ENCODE data around the gene PLLP. TPM values are rescaled to one million over a fixed set of nuclear protein-coding genes. Genes with fewer than 3 reads are reported as not detected.

PLLP gene
- total and polyA plus RNA-seq, 9 of the 15 experiments (the other 6 are each of a cell fraction or from before 2014, with no cell fraction given): 0.09 to 0.96 (median 0.27) TPM

DNA sequence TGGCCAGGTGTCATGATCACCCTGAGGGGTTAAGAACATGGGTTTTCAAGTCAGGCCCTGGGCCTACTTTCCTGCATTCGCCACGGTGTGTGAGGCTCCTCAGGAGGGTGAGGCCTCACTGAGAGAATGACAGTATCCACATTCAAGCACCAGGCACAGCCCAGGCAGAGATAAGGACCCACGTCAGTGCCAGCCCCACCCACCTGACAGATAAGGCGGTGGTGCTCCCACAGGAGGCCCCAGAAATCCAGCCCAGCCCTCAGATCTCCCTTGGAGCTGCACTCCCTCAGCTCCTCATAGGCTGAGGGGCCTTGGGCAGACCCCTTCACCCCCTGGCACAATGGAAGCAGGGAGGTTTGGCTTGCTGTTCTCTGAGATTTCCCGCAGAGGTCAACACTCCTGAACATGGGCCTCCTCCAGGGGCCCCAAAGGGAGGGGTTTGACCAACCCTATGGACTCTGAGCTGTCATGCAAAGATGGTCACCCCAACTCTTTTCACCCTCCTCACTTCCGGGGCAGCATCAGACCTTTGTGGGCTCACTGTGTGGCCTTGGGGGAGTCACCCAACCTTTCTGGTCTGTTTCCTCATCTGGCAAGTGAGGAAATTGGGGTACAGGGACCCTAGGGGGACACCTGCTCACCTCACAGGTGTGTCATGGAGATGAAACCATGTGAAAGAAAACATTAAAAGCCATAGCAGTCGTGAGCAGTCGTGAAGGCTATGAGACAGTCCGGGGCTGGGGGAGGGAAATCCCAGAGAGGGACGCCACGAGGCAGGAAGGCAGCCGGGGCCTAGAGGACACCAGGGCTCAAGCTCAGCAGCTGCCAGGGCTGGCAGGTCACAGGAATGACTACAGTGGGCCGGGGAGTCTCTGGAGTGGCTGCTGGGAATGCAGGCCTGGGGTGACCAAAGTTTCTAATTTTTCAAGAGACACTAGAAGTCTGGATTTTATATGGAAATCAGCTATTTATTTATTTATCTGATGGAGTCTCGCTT, 15.4 kb downstream of the PLLP start (continued):
- TF ChIP-seq ZNF507 (tag; conservative IDR thresholded peaks at IDR 0.05): no peak
- TF ChIP-seq PML (IDR thresholded peaks at IDR 0.05; ENCODE audit: low read length): no peak
- no peak for TF ChIP-seq ZFPM2 (CRISPR knock-in tag; IDR thresholded peaks at IDR 0.05)
- peak; percentile 46 for TF ChIP-seq RBM25 (IDR thresholded peaks at IDR 0.05; ENCODE audit: low read depth, low read length, severe bottlenecking)
- no peak for TF ChIP-seq RBM22 (IDR thresholded peaks at IDR 0.05; ENCODE audit: low read depth, low read length, poor library complexity, severe bottlenecking)
- TF ChIP-seq L3MBTL2 (IDR thresholded peaks at IDR 0.05): peak; percentile 57; the same call in 1 of the 2 replicates
- no peak for TF ChIP-seq RFX1 (IDR thresholded peaks at IDR 0.05)
- TF ChIP-seq, protein P1, sequence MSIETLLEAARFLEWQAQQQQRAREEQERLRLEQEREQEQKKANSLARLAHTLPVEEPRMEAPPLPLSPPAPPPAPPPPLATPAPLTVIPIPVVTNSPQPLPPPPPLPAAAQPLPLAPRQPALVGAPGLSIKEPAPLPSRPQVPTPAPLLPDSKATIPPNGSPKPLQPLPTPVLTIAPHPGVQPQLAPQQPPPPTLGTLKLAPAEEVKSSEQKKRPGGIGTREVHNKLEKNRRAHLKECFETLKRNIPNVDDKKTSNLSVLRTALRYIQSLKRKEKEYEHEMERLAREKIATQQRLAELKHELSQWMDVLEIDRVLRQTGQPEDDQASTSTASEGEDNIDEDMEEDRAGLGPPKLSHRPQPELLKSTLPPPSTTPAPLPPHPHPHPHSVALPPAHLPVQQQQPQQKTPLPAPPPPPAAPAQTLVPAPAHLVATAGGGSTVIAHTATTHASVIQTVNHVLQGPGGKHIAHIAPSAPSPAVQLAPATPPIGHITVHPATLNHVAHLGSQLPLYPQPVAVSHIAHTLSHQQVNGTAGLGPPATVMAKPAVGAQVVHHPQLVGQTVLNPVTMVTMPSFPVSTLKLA (conservative IDR thresholded peaks at IDR 0.05): peak in 1 of 2 experiments; percentile 57; a peak in 2 of 4 replicates
- TF ChIP-seq HNRNPH1 (optimal IDR thresholded peaks at IDR 0.05; ENCODE audit: low read depth, low read length): no peak
- TF ChIP-seq CBX1 (IDR thresholded peaks at IDR 0.05; ENCODE audit: low read depth): no peak
- TF ChIP-seq CBX2 (IDR thresholded peaks at IDR 0.05; ENCODE audit: insufficient read depth, low read length, poor library complexity, severe bottlenecking): no peak
- TF ChIP-seq SIX5 (IDR thresholded peaks at IDR 0.05; ENCODE audit: borderline replicate concordance in 1 of 2, insufficient read depth in 1 of 2, low read depth in 1 of 2, low read length in 2 of 2): no peak
- no peak for TF ChIP-seq NELFE (IDR thresholded peaks at IDR 0.05; ENCODE audit: insufficient read depth, insufficient read length)
- TF ChIP-seq MXI1 (IDR thresholded peaks at IDR 0.05; ENCODE audit: low read depth, low read length): no peak
- TF ChIP-seq ESRRA (IDR thresholded peaks at IDR 0.05; ENCODE audit: borderline replicate concordance, low read depth): no peak; the same call in 1 of the 2 replicates
- no peak for TF ChIP-seq CEBPB (tag; IDR thresholded peaks at IDR 0.05)
- peak; percentile 73 for TF ChIP-seq ARID1B (IDR thresholded peaks at IDR 0.05)
- TF ChIP-seq, protein P2, sequence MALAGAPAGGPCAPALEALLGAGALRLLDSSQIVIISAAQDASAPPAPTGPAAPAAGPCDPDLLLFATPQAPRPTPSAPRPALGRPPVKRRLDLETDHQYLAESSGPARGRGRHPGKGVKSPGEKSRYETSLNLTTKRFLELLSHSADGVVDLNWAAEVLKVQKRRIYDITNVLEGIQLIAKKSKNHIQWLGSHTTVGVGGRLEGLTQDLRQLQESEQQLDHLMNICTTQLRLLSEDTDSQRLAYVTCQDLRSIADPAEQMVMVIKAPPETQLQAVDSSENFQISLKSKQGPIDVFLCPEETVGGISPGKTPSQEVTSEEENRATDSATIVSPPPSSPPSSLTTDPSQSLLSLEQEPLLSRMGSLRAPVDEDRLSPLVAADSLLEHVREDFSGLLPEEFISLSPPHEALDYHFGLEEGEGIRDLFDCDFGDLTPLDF (CRISPR knock-in tag; IDR thresholded peaks at IDR 0.05): no peak
- no peak for TF ChIP-seq ZNF124 (CRISPR knock-in tag; IDR thresholded peaks at IDR 0.05)
- TF ChIP-seq, protein P3, sequence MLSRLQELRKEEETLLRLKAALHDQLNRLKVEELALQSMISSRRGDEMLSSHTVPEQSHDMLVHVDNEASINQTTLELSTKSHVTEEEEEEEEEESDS (CRISPR knock-in tag; IDR thresholded peaks at IDR 0.05): no peak
- TF ChIP-seq, protein P4, sequence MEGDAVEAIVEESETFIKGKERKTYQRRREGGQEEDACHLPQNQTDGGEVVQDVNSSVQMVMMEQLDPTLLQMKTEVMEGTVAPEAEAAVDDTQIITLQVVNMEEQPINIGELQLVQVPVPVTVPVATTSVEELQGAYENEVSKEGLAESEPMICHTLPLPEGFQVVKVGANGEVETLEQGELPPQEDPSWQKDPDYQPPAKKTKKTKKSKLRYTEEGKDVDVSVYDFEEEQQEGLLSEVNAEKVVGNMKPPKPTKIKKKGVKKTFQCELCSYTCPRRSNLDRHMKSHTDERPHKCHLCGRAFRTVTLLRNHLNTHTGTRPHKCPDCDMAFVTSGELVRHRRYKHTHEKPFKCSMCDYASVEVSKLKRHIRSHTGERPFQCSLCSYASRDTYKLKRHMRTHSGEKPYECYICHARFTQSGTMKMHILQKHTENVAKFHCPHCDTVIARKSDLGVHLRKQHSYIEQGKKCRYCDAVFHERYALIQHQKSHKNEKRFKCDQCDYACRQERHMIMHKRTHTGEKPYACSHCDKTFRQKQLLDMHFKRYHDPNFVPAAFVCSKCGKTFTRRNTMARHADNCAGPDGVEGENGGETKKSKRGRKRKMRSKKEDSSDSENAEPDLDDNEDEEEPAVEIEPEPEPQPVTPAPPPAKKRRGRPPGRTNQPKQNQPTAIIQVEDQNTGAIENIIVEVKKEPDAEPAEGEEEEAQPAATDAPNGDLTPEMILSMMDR (IDR thresholded peaks at IDR 0.05 in 2 of 3, conservative IDR thresholded peaks at IDR 0.05 in 1 of 3; ENCODE audit: insufficient read depth in 2 of 3, low read depth in 1 of 3, low read length in 3 of 3): no peak
- TF ChIP-seq, protein P5, sequence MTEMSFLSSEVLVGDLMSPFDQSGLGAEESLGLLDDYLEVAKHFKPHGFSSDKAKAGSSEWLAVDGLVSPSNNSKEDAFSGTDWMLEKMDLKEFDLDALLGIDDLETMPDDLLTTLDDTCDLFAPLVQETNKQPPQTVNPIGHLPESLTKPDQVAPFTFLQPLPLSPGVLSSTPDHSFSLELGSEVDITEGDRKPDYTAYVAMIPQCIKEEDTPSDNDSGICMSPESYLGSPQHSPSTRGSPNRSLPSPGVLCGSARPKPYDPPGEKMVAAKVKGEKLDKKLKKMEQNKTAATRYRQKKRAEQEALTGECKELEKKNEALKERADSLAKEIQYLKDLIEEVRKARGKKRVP (CRISPR knock-in tag; IDR thresholded peaks at IDR 0.05): 0 out of 2 replicates have a peak, but pooled peaks have one; percentile 52

All from K562 (cell line).